ENCODE measurements around the gene FOXP1.

- no peak for TF ChIP-seq CTCF (IDR thresholded peaks at IDR 0.05; ENCODE audit: insufficient read depth, low read length, poor library complexity, severe bottlenecking)
- TF ChIP-seq EZH2phosphoT487 (conservative IDR thresholded peaks at IDR 0.05; ENCODE audit: low read length): no peak
Measured at GRCh38 chr3:71518089-71518488, 65.4 kb downstream of the FOXP1 start.

All from SU-DHL-6 (cell line).